GM18517 (cell line): ENCODE data around the gene BAZ2A.

Experiments
- ATAC-seq: cut with Tn5 transposase; IDR thresholded peaks from one replicate; pipeline ENCODE4 v1.9.1; 2021; ENCODE audit warnings: mild to moderate bottlenecking, moderate library complexity; ENCODE audit not compliant: unreplicated experiment

BAZ2A gene

GRCh38 chr12:56635806-56636674 is 5.9 kb upstream of the BAZ2A start:
- ATAC-seq, result peak; percentile 34

GRCh38 chr12:56634837-56635791 is 5.0 kb upstream of the BAZ2A start:
- peak; percentile 22 for ATAC-seq

GRCh38 chr12:56634242-56634836 is 4.2 kb upstream of the BAZ2A start:
- ATAC-seq, result no peak

- no peak for ATAC-seq
Observed at GRCh38 chr12:56633468-56634241, 3.5 kb upstream of the BAZ2A start.

- ATAC-seq, result no peak
Observed at GRCh38 chr12:56632701-56633467, 2.8 kb upstream of the BAZ2A start.

GRCh38 chr12:56631790-56632700 is 1.9 kb upstream of the BAZ2A start:
- no peak for ATAC-seq

- no peak for ATAC-seq
Observed at GRCh38 chr12:56629459-56630179, 507 bp downstream of the BAZ2A start.

GRCh38 chr12:56628671-56629458 is 1.3 kb downstream of the BAZ2A start:
- ATAC-seq, result peak; percentile 40

- no peak for ATAC-seq
Observed at GRCh38 chr12:56626701-56627100, 3.4 kb downstream of the BAZ2A start.

GRCh38 chr12:56622535-56622934 is 7.6 kb downstream of the BAZ2A start:
- no peak for ATAC-seq

- ATAC-seq, result no peak
Observed at GRCh38 chr12:56616925-56617324, 13.2 kb downstream of the BAZ2A start.

- ATAC-seq, result no peak
Observed at GRCh38 chr12:56616244-56616643, 13.9 kb downstream of the BAZ2A start.

GRCh38 chr12:56614627-56615026 is 15.5 kb downstream of the BAZ2A start:
- no peak for ATAC-seq

GRCh38 chr12:56604355-56604754 is 25.8 kb downstream of the BAZ2A start:
- no peak for ATAC-seq

GRCh38 chr12:56602239-56602638 is 27.9 kb downstream of the BAZ2A start:
- ATAC-seq, result no peak

- no peak for ATAC-seq
Observed at GRCh38 chr12:56601503-56601902, 28.6 kb downstream of the BAZ2A start.

GRCh38 chr12:56600753-56601152 is 29.4 kb downstream of the BAZ2A start:
- ATAC-seq, result no peak
